VCaP (cell line): ENCODE measurements around the gene WAS.

Experiments
- H3K27ac ChIP-seq: fragments of 450-650 bp; 2 replicates; pipeline ENCODE4 v1.5.1; 2017
- TF ChIP-seq, protein P1 (sequence below): fragments of 450-650 bp; conservative IDR thresholded peaks from 2 replicates; pipeline ENCODE4 v1.5.1; 2017; ENCODE audit warnings: mild to moderate bottlenecking, moderate library complexity

WAS gene

DNA sequence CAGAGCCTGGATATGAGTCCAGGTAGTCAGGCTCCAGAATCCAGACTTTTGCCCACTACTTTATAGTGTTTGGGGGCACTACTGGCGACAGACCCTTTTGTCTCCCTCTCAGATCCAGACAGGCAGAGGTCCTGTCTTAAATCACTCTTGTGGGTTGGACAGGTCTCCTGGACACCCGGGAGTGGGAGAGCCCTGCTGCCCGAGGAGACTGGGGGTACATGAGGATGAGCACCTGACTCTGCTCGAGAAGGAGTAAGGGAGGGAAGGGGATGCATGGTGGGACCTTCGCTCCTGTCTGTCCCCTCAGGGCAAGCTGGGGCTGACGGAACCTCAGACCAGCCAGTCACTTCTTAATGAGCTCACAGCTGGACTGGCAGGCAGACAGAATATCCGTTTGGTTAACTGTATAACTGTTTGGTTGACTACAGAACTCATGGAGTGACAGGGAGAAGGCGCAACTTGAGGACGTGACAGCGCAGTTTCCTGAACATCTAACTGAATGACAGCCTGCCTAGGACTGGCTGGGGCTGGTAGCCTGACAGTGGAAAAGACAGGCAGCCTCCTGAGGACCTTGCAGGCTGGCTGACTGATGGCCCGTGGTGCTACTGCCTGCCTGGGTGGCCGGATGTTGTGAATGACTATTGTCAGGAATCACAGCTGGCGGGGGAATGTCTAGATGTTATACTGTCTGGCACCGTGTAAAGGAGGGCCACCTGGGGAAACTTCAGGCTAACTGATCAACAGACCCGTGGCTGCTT lies 11.4 kb downstream of the WAS start:
- TF ChIP-seq, protein P1, sequence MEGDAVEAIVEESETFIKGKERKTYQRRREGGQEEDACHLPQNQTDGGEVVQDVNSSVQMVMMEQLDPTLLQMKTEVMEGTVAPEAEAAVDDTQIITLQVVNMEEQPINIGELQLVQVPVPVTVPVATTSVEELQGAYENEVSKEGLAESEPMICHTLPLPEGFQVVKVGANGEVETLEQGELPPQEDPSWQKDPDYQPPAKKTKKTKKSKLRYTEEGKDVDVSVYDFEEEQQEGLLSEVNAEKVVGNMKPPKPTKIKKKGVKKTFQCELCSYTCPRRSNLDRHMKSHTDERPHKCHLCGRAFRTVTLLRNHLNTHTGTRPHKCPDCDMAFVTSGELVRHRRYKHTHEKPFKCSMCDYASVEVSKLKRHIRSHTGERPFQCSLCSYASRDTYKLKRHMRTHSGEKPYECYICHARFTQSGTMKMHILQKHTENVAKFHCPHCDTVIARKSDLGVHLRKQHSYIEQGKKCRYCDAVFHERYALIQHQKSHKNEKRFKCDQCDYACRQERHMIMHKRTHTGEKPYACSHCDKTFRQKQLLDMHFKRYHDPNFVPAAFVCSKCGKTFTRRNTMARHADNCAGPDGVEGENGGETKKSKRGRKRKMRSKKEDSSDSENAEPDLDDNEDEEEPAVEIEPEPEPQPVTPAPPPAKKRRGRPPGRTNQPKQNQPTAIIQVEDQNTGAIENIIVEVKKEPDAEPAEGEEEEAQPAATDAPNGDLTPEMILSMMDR, result no peak
- no peak overlapping the region for H3K27ac ChIP-seq

DNA sequence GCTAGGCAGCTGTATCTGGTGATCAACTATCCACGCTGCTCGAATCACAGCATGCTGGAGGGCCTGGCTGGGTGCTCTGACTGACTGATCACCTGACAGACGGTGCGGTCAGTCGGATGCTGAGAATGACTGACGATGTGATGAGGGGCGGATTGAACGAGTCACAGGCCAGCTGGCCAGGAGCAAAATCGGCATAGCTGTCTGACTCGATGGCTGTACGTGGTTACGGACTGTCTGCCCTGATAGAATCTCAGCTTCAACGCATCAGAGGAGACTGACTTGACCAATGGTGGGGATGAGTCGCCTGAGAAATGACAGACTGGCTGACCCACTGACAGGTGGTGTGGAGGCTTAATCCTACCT lies 11.9 kb downstream of the WAS start:
- TF ChIP-seq, protein P1, result no peak
- H3K27ac ChIP-seq, result peak overlapping the region; percentile 63

DNA sequence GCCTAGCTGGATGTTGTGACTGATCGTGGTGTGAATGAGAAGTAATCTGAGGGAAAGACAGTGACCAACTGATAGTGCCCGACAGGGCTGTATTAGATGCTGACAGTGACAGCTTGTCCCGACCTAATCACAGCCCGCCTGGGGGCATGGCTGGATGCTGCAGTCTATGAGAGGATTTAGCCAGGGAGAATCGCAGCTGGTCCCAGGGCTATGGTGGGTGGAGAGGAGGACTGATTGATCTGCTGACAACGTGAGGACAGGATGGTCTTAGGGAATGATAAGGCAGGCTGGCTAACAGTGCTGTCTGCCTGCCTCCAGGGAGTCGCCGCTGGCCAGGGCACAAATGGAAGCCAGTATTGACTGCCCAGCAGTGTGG lies 12.3 kb downstream of the WAS start:
- peak overlapping the region; percentile 63 for H3K27ac ChIP-seq
- TF ChIP-seq, protein P1, result no peak

DNA sequence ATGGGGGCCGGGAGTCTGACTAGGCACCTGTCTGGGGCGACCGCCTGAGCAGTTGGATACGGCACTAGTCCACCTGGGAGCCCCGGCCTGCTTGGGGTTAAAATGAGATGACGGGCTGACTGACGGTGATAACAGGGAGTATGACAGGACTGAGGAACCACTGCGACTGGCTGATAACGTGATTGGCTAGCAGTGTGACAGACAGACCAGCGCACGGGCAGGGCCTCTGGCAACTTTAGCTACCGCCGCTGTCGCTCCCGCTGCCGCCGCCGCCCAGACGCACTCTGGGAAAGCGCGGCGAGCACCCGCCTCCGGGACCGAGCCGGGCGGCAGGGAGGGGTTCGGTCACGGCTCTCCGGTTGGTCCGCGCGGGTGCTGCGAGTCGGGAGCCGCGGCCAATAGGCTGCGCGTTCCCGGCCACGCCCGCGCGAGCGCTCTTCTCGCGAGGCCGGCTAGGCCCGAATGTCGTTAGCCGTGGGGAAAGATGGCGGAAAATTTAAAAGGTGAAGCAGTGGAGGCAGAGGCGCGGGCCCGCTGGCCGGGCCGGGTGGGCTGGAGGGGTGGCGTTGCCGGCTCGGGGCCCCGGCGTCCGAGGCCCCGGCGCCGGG lies 12.8 kb downstream of the WAS start, which contains the start of gene SUV39H1:
SUV39H1 (plus strand) TSS at position 434 of the 608 bp plus-strand sequence; CDS start at position 485, 51 bp downstream.
- H3K27ac ChIP-seq, result peak within 1 kb of the TSS; percentile 63

DNA sequence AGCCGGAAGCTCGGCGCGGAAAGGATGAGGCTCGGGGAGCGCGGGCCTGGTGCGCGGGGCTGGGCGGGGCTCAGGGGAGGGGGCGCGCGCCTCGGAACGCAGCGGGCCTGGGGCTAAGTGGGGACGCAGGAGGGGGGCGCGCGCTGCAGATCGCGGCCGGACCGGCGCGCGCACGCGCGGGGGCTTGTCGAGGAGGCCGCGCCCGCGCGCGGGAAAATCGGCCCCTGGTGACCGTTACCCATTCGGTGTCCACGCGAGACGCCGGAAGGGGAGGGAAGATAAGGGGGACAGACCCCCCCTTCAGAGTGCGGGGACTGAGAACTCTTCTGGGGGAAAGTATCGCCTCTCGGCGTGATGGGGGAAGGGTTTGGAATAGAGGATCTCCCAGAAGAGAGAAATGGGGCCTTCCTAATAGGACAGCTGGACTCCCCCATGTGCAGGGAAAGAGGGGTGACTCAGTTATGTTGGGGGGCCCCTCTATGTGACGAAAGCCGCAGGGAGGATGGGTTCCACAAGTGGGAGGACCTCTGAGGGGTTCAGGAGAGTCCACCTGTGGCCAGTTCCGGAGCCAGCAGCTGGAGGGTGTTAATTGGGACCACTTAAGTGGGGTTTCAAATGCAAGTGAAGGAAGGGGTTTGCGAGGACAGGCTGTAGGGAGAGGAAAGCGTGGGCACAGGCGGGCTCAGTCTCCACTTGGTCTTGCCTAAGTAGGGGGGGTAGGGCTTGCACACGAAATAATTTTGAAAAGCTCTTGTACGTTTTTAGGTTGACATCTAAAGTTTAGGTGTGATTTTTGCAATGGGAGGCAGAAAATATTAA lies 13.5 kb downstream of the WAS start:
- peak overlapping the region; percentile 63 for H3K27ac ChIP-seq
- TF ChIP-seq, protein P1, result no peak

More for the DNA sequence above, 12.8 kb downstream of the WAS start, which contains the start of gene SUV39H1:
- TF ChIP-seq, protein P1, result no peak

DNA sequence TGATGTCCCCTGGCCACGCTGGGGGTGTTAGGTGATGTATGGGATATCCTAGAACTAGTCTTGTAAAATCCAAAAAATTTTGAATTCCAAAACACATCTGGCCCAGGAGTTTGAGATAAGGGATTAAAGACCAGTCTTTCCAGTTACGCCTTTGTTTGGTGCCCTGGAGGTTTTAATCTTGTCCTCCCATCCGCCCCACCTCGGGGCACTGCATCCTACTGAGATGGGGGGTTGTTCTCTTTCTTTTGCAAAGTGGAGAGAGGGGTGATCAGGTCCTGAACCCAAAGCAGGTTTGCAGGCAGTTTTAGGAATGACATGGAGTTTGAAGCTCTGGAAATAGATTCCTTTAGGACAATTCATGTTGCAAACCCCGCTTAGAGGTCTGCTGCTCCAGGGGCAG lies 14.7 kb downstream of the WAS start:
- TF ChIP-seq, protein P1, result no peak

DNA sequence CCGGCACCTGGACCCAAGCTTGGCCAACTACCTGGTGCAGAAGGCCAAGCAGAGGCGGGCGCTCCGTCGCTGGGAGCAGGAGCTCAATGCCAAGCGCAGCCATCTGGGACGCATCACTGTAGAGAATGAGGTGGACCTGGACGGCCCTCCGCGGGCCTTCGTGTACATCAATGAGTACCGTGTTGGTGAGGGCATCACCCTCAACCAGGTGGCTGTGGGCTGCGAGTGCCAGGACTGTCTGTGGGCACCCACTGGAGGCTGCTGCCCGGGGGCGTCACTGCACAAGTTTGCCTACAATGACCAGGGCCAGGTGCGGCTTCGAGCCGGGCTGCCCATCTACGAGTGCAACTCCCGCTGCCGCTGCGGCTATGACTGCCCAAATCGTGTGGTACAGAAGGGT lies 16.6 kb downstream of the WAS start:
- H3K27ac ChIP-seq, result no peak overlapping the region
- TF ChIP-seq, protein P1, result no peak

More for the DNA sequence above, 14.7 kb downstream of the WAS start:
- no peak overlapping the region for H3K27ac ChIP-seq
